Mononuclear cell (primary cell): ENCODE measurements around the gene CNOT9. TPM values are rescaled to one million over a fixed set of nuclear protein-coding genes. Genes with fewer than 3 reads are reported as not detected.
A peak's percentile ranks its signal among the peaks of the same experiment; 100 is the strongest.
"Not testable (repeated sequence)": the region's sequence is repeated elsewhere in the genome, so short reads cannot be mapped to it uniquely, and the experiment has no call there.

ENCODE experiments used
- H3K27me3 ChIP-seq: 2 replicates; pipeline ENCODE4 v1.6.0; 2011; ENCODE audit warnings: low read length, control low read depth; ENCODE audit not compliant: insufficient read depth
- H3K4me1 ChIP-seq: 2 replicates; pipeline ENCODE4 v1.5.1; 2011; ENCODE audit warnings: mild to moderate bottlenecking, low read length, control low read depth; ENCODE audit not compliant: insufficient read depth
- H3K4me3 ChIP-seq: 2 replicates; pipeline ENCODE4 v1.5.1; 2011; ENCODE audit warnings: mild to moderate bottlenecking, low read length, moderate library complexity
- H3K9me3 ChIP-seq: 2 replicates; pipeline ENCODE4 v1.5.1; 2011; ENCODE audit warnings: low read depth, mild to moderate bottlenecking, control low read depth, low read length
- total RNA-seq: library from RNA; depleted of rRNA; stranded (reverse); fragments of >200 nt; gene quantifications from one replicate; pipeline ENCODE4 v1.2.3, GENCODE V29; 2012

The CNOT9 gene
- total RNA-seq = 65.9 TPM

- peak within 1 kb of the TSS; percentile 75 for H3K4me3 ChIP-seq
- no peaks in the 10 kb centered on the region for H3K27me3 ChIP-seq
- no peaks in the 10 kb centered on the region for H3K9me3 ChIP-seq
- H3K4me1 ChIP-seq = peaks cover 36% of the 10 kb centered on the region
These were observed at the start of gene CNOT9, which contains the start of gene USP37 for GRCh38 chr2:218568190-218569037. TSS of gene CNOT9 (plus strand) at chr2:218568839. CDS start at chr2:218568955, 116 bp downstream. TSS of gene USP37 (minus strand) at chr2:218568351. CDS start at chr2:218558653, 9,698 bp downstream.

GRCh38 chr2:218518876-218519275 lies 49.8 kb upstream of the CNOT9 start:
- Histone ChIP-seq H3K4me1 (no peaks in the 10 kb centered on the region), H3K9me3 (no peaks in the 10 kb centered on the region), H3K4me3 (no peak overlapping the region), H3K27me3 (no peaks in the 10 kb centered on the region)

GRCh38 chr2:218523651-218524050 lies 45.0 kb upstream of the CNOT9 start:
- no peak overlapping the region for H3K4me3 ChIP-seq
- H3K27me3 ChIP-seq = no peaks in the 10 kb centered on the region
- H3K4me1 ChIP-seq = no peaks in the 10 kb centered on the region
- H3K9me3 ChIP-seq = no peaks in the 10 kb centered on the region

GRCh38 chr2:218528409-218528808 lies 40.2 kb upstream of the CNOT9 start:
- H3K27me3 ChIP-seq, H3K4me3 ChIP-seq: not testable (repeated sequence)

GRCh38 chr2:218529990-218530389 lies 38.6 kb upstream of the CNOT9 start:
- Histone ChIP-seq H3K4me1 (no peaks in the 10 kb centered on the region), H3K9me3 (no peaks in the 10 kb centered on the region), H3K4me3 (no peak overlapping the region), H3K27me3 (no peaks in the 10 kb centered on the region)

More at GRCh38 chr2:218528409-218528808, 40.2 kb upstream of the CNOT9 start:
- not testable (repeated sequence) for H3K4me1 ChIP-seq, H3K9me3 ChIP-seq

- Histone ChIP-seq H3K27me3 (no peaks in the 10 kb centered on the region), H3K4me3 (no peak overlapping the region), H3K4me1 (no peaks in the 10 kb centered on the region), H3K9me3 (no peaks in the 10 kb centered on the region)
These were observed 31.7 kb upstream of the CNOT9 start for GRCh38 chr2:218536804-218537494.

GRCh38 chr2:218540015-218540414 lies 28.6 kb upstream of the CNOT9 start:
- H3K9me3 ChIP-seq = no peaks in the 10 kb centered on the region
- H3K4me3 ChIP-seq = no peak overlapping the region
- no peaks in the 10 kb centered on the region for H3K4me1 ChIP-seq
- H3K27me3 ChIP-seq = no peaks in the 10 kb centered on the region

GRCh38 chr2:218546012-218546411 lies 22.6 kb upstream of the CNOT9 start:
- Histone ChIP-seq H3K9me3 (no peaks in the 10 kb centered on the region), H3K27me3 (no peaks in the 10 kb centered on the region), H3K4me1 (no peaks in the 10 kb centered on the region), H3K4me3 (no peak overlapping the region)

- Histone ChIP-seq H3K4me1 (no peaks in the 10 kb centered on the region), H3K27me3 (no peaks in the 10 kb centered on the region), H3K4me3 (no peak overlapping the region), H3K9me3 (no peaks in the 10 kb centered on the region)
These were observed 21.1 kb upstream of the CNOT9 start for GRCh38 chr2:218547511-218547910.

GRCh38 chr2:218547978-218548377 lies 20.7 kb upstream of the CNOT9 start:
- Histone ChIP-seq H3K27me3 (no peaks in the 10 kb centered on the region), H3K9me3 (no peaks in the 10 kb centered on the region), H3K4me1 (no peaks in the 10 kb centered on the region), H3K4me3 (no peak overlapping the region)

GRCh38 chr2:218554225-218554624 lies 14.4 kb upstream of the CNOT9 start:
- not testable (repeated sequence) for H3K27me3 ChIP-seq, H3K4me1 ChIP-seq, H3K4me3 ChIP-seq, H3K9me3 ChIP-seq

- H3K9me3 ChIP-seq = no peaks in the 10 kb centered on the region
- no peak overlapping the region for H3K4me3 ChIP-seq
- no peaks in the 10 kb centered on the region for H3K27me3 ChIP-seq
- no peaks in the 10 kb centered on the region for H3K4me1 ChIP-seq
These were observed 13.1 kb upstream of the CNOT9 start for GRCh38 chr2:218555527-218555926.

GRCh38 chr2:218557941-218558340 lies 10.7 kb upstream of the CNOT9 start:
- Histone ChIP-seq H3K4me3 (no peak overlapping the region), H3K27me3 (no peaks in the 10 kb centered on the region), H3K9me3 (no peaks in the 10 kb centered on the region), H3K4me1 (no peaks in the 10 kb centered on the region)

GRCh38 chr2:218558986-218559385 lies 9.7 kb upstream of the CNOT9 start:
- H3K4me1 ChIP-seq = peaks cover 4% of the 10 kb centered on the region

GRCh38 chr2:218564056-218564455 lies 4.6 kb upstream of the CNOT9 start:
- Histone ChIP-seq H3K4me3 (no peak overlapping the region), H3K9me3 (no peaks in the 10 kb centered on the region), H3K4me1 (peaks cover 14% of the 10 kb centered on the region), H3K27me3 (no peaks in the 10 kb centered on the region)

More at GRCh38 chr2:218558986-218559385, 9.7 kb upstream of the CNOT9 start:
- H3K4me3 ChIP-seq = no peak overlapping the region
- H3K27me3 ChIP-seq = no peaks in the 10 kb centered on the region
- no peaks in the 10 kb centered on the region for H3K9me3 ChIP-seq
